ENCODE results near the gene NR2E1. TPM values are rescaled to one million over a fixed set of nuclear protein-coding genes. Genes with fewer than 3 reads are reported as not detected.

The NR2E1 gene
- total RNA-seq, 1 donor from 2014 or later = not detected

GRCh38 chr6:108152446-108152845 is 13.4 kb upstream of the NR2E1 start:
- TF ChIP-seq CTCF (IDR thresholded peaks at IDR 0.05; ENCODE audit: insufficient read depth, low read depth, low read length) (no peak), EZH2 (IDR thresholded peaks at IDR 0.05; ENCODE audit: insufficient read depth, low read length) (no peak)
- Mint-ChIP-seq H3K4me3 (ENCODE audit: unreplicated experiment) (no peak overlapping the region), H3K27me3 (ENCODE audit: low read depth, unreplicated experiment) (peaks cover 50% of the 10 kb centered on the region), H3K27ac (ENCODE audit: unreplicated experiment) (no peak overlapping the region), H3K9me3 (ENCODE audit: unreplicated experiment) (peaks cover 5% of the 10 kb centered on the region), H3K36me3 (ENCODE audit: low read depth, unreplicated experiment) (peaks cover 2% of the 10 kb centered on the region), H3K4me1 (ENCODE audit: low read depth, unreplicated experiment) (peaks cover 8% of the 10 kb centered on the region)
- Histone ChIP-seq H3K9me3 (ENCODE audit: insufficient read depth, low read depth, low read length) (no peaks in the 10 kb centered on the region), H3K4me1 (ENCODE audit: insufficient read depth, low read length) (no peaks in the 10 kb centered on the region), H4K20me1 (ENCODE audit: insufficient read depth, low read length) (no peaks in the 10 kb centered on the region), H3K27ac (ENCODE audit: low read depth, low read length) (no peak overlapping the region), H3K79me2 (ENCODE audit: insufficient read depth, low read length) (no peaks in the 10 kb centered on the region), H3K4me2 (ENCODE audit: low read length) (no peak overlapping the region), H3K27me3 (ENCODE audit: insufficient read depth, low read length) (peaks cover 31% of the 10 kb centered on the region), H2AFZ (ENCODE audit: low read depth, low read length) (no peak overlapping the region), H3K36me3 (ENCODE audit: insufficient read depth, low read length) (no peaks in the 10 kb centered on the region), H3K4me3 (ENCODE audit: insufficient read depth, low read depth, low read length) (no peak overlapping the region), H3K9ac (ENCODE audit: low read length) (no peak overlapping the region)
- DNase-seq (ENCODE audit: low read depth) (no peak), FAIRE-seq (no peak)

- H4K20me1 ChIP-seq (ENCODE audit: insufficient read depth, low read length) = no peaks in the 10 kb centered on the region
- no peak overlapping the region for H3K27ac ChIP-seq (ENCODE audit: low read depth, low read length)
- H3K36me3 ChIP-seq (ENCODE audit: insufficient read depth, low read length) = no peaks in the 10 kb centered on the region
- H3K9ac ChIP-seq (ENCODE audit: low read length) = no peak overlapping the region
- H3K79me2 ChIP-seq (ENCODE audit: insufficient read depth, low read length) = no peaks in the 10 kb centered on the region
- Mint-ChIP-seq H3K36me3 (ENCODE audit: low read depth, unreplicated experiment) (no peaks in the 10 kb centered on the region), H3K4me1 (ENCODE audit: low read depth, unreplicated experiment) (peaks cover 12% of the 10 kb centered on the region), H3K4me3 (ENCODE audit: unreplicated experiment) (no peak overlapping the region), H3K27ac (ENCODE audit: unreplicated experiment) (no peak overlapping the region), H3K9me3 (ENCODE audit: unreplicated experiment) (peaks cover 4% of the 10 kb centered on the region), H3K27me3 (ENCODE audit: low read depth, unreplicated experiment) (peaks cover 68% of the 10 kb centered on the region)
- no peaks in the 10 kb centered on the region for H3K4me1 ChIP-seq (ENCODE audit: insufficient read depth, low read length)
- H3K4me3 ChIP-seq (ENCODE audit: insufficient read depth, low read depth, low read length) = no peak overlapping the region
- no peak overlapping the region for H3K4me2 ChIP-seq (ENCODE audit: low read length)
- DNase-seq (ENCODE audit: low read depth) = no peak
- no peaks in the 10 kb centered on the region for H3K9me3 ChIP-seq (ENCODE audit: insufficient read depth, low read depth, low read length)
- TF ChIP-seq EZH2 (IDR thresholded peaks at IDR 0.05; ENCODE audit: insufficient read depth, low read length) = no peak
- no peak for TF ChIP-seq CTCF (IDR thresholded peaks at IDR 0.05; ENCODE audit: insufficient read depth, low read depth, low read length)
- H3K27me3 ChIP-seq (ENCODE audit: insufficient read depth, low read length) = peaks cover 67% of the 10 kb centered on the region
- no peak for FAIRE-seq
- H2AFZ ChIP-seq (ENCODE audit: low read depth, low read length) = no peak overlapping the region
Observed at GRCh38 chr6:108156180-108156937, 9.5 kb upstream of the NR2E1 start.

- Mint-ChIP-seq H3K4me1 (ENCODE audit: low read depth, unreplicated experiment) (peaks cover 12% of the 10 kb centered on the region), H3K4me3 (ENCODE audit: unreplicated experiment) (peak overlapping the region; percentile 62), H3K36me3 (ENCODE audit: low read depth, unreplicated experiment) (no peaks in the 10 kb centered on the region), H3K27me3 (ENCODE audit: low read depth, unreplicated experiment) (peaks cover 73% of the 10 kb centered on the region), H3K9me3 (ENCODE audit: unreplicated experiment) (peaks cover 4% of the 10 kb centered on the region), H3K27ac (ENCODE audit: unreplicated experiment) (peak overlapping the region; percentile 20)
- Histone ChIP-seq H3K9me3 (ENCODE audit: insufficient read depth, low read depth, low read length) (no peaks in the 10 kb centered on the region), H3K27me3 (ENCODE audit: insufficient read depth, low read length) (peaks cover 72% of the 10 kb centered on the region), H3K4me3 (ENCODE audit: insufficient read depth, low read depth, low read length) (no peak overlapping the region), H4K20me1 (ENCODE audit: insufficient read depth, low read length) (no peaks in the 10 kb centered on the region), H3K36me3 (ENCODE audit: insufficient read depth, low read length) (no peaks in the 10 kb centered on the region), H3K4me2 (ENCODE audit: low read length) (peak overlapping the region; percentile 63), H2AFZ (ENCODE audit: low read depth, low read length) (peak overlapping the region; percentile 20), H3K79me2 (ENCODE audit: insufficient read depth, low read length) (no peaks in the 10 kb centered on the region), H3K4me1 (ENCODE audit: insufficient read depth, low read length) (no peaks in the 10 kb centered on the region), H3K9ac (ENCODE audit: low read length) (no peak overlapping the region), H3K27ac (ENCODE audit: low read depth, low read length) (no peak overlapping the region)
- no peak for TF ChIP-seq EZH2 (IDR thresholded peaks at IDR 0.05; ENCODE audit: insufficient read depth, low read length)
- no peak for TF ChIP-seq CTCF (IDR thresholded peaks at IDR 0.05; ENCODE audit: insufficient read depth, low read depth, low read length)
- no peak for FAIRE-seq
- DNase-seq (ENCODE audit: low read depth) = no peak
Observed at GRCh38 chr6:108156938-108157233, 8.9 kb upstream of the NR2E1 start.
